ENCODE measurements around the gene C16orf74.

The C16orf74 gene

GRCh38 chr16:85750827-85751697, at the start of gene C16orf74:
C16orf74 (minus strand) TSS chr16:85751096; CDS start chr16:85735217, 15,879 bp downstream.
- peak in 1 of 51 donors; percentile 6 for DNase-seq

DNA sequence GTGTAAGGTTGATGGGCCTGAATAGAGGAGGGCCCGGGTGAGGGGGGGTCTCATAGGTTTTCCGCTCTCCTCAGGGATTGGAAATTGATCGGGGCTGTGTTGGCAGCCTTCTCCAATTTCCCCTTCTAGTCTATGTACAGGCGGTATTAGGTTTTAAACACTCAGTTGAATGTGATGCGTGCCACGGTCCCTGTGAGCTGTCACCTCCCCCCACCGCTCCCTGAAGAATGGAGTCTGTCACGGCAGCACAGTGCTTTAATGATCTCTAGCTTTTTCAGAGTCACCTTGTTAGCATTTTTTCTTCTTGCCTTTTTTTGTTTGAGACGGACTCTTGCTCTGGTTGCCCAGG, 49.4 kb upstream of the C16orf74 start:
- DNase-seq = peak in 1 of 51 donors; percentile 12

DNA sequence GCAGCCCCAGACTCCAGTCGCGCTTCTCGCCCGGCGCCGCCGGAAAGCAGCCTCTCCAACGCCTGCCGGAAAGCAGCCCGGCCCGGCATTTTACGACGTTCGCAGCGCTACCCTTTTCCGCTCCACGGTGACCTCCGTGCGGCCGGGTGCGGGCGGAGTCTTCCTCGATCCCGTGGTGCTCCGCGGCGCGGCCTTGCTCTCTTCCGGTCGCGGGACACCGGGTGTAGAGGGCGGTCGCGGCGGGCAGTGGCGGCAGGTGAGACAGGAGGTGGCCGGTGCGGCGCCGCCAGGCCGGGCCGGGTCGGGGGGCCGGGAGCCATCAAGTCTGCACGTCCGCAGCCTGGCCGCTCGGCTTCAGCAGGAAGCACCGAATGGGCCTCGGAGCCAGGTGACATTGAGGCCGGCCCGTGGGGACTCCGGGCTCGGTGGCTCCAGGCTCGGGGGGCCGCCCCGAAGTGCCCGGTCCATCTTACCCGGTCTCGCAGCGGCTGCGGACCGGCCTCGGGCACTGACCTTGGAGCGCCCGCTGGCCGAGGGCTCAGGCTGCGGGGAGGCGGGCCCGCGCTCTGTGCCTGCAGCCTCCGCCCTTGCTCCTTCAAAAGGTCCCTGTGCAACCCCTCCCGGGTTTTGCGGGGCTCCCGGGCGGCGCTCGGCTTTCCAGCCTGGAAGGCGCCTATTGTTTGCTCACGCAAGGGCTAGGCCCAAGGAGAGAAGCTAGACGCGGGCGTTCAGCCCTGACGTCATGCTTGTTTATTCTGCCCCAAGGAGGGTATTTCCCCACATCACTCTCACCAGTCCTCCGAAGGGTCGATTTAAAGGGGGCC, 48.8 kb upstream of the C16orf74 start, which contains the start of the genes COX4I1 and EMC8:
COX4I1 (plus strand) TSS at position 199 of the 824 bp plus-strand sequence. CDS start 1,511 bp downstream, outside the sequence.
EMC8 (minus strand) TSS at position 48 of the 824 bp plus-strand sequence. CDS start 249 bp downstream, outside the sequence.
- peak; percentile 64 to 96 (median 90) for DNase-seq

DNA sequence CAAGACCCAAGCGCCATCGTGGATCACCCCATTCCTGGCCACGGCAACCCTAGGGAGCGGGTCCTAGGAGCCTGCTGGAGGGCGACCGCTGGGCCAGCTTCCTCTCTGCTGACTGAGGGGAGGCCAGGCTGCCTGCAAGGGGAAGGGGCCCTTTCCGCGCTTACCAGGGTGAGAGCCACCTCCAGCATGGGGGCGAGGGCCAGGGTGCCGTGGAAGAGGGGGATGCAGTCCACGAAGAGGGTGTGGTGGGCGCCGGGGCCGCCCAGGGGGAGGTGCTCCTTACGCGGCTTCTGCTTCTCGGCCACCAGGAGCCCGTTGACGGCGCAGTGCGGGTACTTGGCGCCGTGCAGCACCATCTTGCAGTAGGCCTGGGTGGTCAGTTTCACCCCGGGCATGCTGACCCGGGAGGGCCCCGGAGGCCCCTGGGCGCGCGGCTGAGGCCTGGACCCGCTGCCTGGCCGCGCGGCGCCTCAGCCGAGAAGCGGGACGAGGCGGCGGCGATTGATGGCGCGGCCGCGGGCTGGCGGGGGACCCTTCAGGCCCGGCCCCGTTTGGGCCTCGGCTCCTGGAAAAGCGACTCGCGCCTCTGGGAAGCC, 48.1 kb upstream of the C16orf74 start:
- peak in 5 of 51 donors; percentile 29 to 56 (median 33) for DNase-seq

- no peak for DNase-seq
Observed at GRCh38 chr16:85798283-85798776, 47.4 kb upstream of the C16orf74 start.

GRCh38 chr16:85796599-85796998, 45.7 kb upstream of the C16orf74 start:
- no peak for DNase-seq

DNA sequence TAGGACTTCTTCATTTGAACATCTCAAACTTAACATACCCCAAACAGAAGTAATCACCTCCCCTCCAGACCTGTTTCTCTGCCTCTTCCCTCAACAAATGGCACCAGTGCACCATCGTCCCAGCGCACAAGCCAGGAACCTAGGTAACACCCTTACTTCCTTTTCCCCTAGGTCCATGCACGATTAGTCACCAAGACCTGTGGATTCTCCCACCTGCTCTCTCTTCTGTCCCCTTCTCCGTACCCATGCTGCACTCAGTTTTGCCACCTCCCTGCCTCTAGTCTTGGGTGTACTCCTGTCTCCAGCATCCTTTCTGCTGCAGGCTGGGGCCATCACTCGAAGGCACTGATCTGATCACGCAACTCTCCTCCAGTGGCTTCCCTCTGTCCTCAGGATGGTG, 45.3 kb upstream of the C16orf74 start:
- no peak for DNase-seq

DNA sequence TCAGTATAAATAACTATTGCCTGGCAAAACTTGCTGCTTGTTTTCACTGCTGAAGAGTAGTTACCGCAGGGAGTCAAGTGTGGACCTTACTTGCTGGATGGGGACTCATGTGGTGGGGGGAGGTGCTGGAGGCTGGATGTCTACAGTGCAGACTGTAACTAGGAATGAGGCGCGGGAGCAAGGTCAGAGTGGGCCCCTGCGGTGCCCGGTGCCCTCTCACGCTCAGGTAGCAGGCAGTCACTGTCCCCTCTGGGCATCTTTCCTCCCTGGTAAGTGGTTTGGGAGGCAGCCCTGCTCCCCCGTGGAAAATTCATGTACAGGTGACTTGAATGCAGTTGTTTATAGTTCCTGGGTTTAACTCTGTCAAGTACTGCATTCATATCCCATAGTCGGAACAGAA, 43.8 kb upstream of the C16orf74 start:
- DNase-seq = no peak

DNA sequence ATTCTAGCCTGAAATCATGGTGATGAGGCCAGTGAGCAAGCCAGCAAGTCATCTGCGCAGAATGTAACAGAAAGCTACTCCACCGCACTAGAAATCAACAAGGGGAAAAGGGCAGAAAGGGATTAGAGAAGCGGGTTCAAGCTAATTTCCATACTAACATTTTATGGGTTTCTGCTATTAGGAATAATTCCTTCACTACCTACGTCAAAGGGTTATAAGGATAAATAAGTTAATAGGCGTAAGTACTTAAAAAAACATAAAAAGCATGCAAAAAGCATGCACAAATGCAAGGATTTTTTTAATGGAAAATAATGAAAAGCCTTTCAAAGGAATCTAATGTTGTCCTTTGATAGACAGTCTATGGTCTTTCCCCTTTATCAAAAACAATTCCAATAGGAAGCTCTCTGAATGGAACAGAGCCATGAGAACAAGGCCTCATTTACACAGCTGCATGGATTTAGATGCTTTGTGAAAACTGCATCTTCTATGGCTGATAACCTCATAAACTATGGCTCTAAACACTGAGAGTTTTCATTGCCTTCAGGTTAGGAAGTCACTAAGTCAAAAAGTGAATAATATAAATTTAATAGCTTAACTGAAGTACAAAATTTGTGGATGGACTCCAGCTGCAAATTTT, 42.9 kb upstream of the C16orf74 start:
- no peak for DNase-seq

- DNase-seq = no peak
Observed at GRCh38 chr16:85789773-85790172, 38.9 kb upstream of the C16orf74 start.

- no peak for DNase-seq
Observed at GRCh38 chr16:85788819-85789218, 37.9 kb upstream of the C16orf74 start.

DNA sequence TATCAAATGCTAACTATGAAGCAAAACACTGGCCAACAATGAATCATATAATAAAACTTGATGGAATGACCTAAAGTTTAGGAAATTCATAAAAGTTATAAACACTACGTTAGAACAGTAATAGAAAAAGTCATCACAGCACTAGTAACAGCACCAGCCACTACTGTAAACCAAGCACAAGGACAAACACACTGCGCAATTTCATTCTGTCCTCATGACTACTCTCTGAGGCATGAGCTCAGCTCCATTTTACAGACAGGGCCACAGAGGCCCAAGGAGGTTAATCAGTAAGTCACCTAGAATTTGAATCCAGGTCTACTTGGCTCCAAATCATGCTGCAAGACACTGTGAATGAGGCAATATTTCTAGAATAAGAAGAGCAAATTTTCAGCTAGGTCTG, 35.0 kb upstream of the C16orf74 start:
- no peak for DNase-seq

- no peak for DNase-seq
Observed at GRCh38 chr16:85784813-85785212, 33.9 kb upstream of the C16orf74 start.

GRCh38 chr16:85783441-85783840, 32.5 kb upstream of the C16orf74 start:
- no peak for DNase-seq

GRCh38 chr16:85782451-85782850, 31.6 kb upstream of the C16orf74 start:
- peak in 1 of 51 donors; percentile 38 for DNase-seq

GRCh38 chr16:85781695-85782370, 30.9 kb upstream of the C16orf74 start:
- DNase-seq = peak in 45 of 51 donors; percentile 5 to 82 (median 52)

DNA sequence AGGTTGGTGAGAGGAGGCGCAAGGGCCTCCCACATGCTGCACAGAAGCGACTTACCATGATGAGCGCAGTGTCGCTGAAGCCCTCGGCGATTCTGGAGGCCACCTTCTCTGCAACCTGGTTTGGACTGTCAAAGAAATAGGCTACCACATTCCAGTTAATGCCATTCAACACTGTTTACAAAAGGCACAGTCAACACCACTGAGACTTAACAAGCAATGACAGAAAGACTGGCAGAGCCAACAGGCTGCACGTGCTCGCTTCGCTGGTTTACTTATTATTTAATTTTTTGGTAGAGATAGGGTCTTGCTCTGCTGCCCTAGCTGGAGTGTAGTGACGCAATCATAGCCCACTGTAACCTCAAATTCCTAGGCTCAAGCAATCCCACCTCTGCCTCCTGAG, 30.3 kb upstream of the C16orf74 start:
- no peak for DNase-seq

GRCh38 chr16:85780281-85780680, 29.4 kb upstream of the C16orf74 start:
- DNase-seq = no peak

GRCh38 chr16:85778873-85779272, 28.0 kb upstream of the C16orf74 start:
- no peak for DNase-seq

DNA sequence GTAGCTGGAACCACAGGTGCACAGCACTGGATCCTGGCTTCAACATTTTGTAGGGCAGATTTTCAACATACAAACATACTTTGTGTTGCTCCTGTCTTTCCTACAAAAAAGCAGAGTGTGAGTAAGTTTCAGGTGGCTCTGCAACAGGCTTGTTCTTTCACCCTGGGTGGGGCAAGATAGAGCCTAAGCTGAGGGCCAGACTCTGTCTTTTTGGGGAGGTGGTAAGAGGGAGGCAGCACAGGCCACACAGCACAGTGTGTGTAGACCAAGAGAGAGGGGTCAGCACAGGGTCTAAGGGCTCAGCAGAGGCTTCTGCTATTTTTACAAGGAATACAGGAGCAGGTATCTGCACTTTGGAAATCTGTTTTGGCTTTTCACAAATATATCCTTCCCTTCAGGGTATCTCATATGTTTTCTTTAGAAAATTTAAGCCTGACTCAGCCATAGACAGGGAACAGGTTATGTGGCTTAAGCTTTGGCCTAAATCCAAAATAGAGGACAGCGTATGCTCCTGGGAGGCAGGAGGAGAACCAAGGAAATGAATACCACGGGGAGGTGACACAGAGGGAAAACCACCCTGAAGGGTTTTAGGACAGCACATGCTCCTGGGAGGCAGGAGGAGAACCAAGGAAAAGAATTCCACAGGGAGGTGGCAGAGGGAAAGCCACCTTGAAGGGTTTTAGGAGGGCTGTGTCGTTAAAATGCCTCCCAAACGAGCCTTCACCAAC, 26.9 kb upstream of the C16orf74 start:
- DNase-seq = no peak
